ENCODE results near the gene A4GALT.

- TF ChIP-seq POLR2A (IDR thresholded peaks at IDR 0.05; ENCODE audit: low read depth, low read length): no peak
- no peak for TF ChIP-seq TAF1 (IDR thresholded peaks at IDR 0.05; ENCODE audit: borderline replicate concordance, low read depth, low read length)
These were observed 19.8 kb downstream of the A4GALT start for GRCh38 chr22:42700901-42701300.

All from GM12892 (cell line).